ENCODE measurements around the gene PRKCZ. TPM values are rescaled to one million over a fixed set of nuclear protein-coding genes. Genes with fewer than 3 reads are reported as not detected.
A peak's percentile ranks its signal among the peaks of the same experiment; 100 is the strongest.

PRKCZ gene
- total and polyA plus RNA-seq, 2 of the 4 experiments (the other 2 are of a cell fraction) = 2.0 to 3.5 TPM

DNA sequence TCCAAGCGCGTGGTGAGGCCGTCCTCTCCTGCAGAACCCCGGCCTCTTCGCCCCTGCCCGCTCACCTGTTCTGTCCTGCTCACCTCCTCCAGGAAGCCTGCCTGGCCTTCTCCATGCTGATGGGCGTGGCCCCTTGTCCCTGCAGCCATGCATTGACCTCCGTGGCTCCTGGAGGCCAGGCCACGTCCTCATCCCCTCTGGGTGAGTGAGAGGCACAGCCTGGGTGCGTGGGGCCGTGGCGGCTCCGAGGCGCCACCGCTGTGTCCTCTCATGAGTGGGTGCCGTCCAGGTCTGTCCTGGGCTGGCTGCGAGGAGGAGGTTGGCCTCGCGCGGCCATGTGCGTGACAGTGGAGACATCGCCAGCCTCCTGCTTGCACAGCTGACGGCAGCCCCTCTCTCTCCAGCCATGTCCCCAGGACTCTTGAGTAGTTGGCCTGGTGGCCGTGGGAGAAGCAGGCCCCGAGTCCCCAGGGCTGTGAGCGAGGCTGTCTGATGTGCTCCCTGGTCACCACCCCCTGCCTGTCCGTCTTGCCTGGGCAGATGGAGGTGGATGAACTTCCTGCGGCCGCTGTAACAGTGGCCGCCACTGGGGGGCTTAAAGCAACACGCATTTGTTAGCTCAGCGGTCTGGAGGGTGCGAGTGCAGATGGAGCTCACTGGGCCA is 58.1 kb downstream of the PRKCZ start:
- Histone ChIP-seq H3K56ac (ENCODE audit: extremely low read depth, insufficient read depth, low read length) (no peak overlapping the region), H3K27ac (ENCODE audit: insufficient read depth, low read length) (no peak overlapping the region), H2BK5ac (ENCODE audit: low read depth, low read length, poor library complexity, severe bottlenecking) (no peak overlapping the region), H3K18ac (ENCODE audit: low read depth, low read length) (no peak overlapping the region), H4K91ac (ENCODE audit: insufficient read depth, low read depth, low read length) (no peak overlapping the region), H4K8ac (ENCODE audit: low read depth in 2 of 2, low read length in 2 of 2) (no peak overlapping the region), H2BK15ac (ENCODE audit: low read depth, low read length) (no peak overlapping the region), H3K79me1 (ENCODE audit: low read depth in 1 of 2, low read length in 2 of 2) (no peaks in the 10 kb centered on the region), H2BK20ac (ENCODE audit: low read depth, low read length) (no peak overlapping the region), H3K4me2 (ENCODE audit: low read depth, low read length) (no peak overlapping the region), H3K14ac (replicated peaks; ENCODE audit: low read depth, low read length) (no peak overlapping the region), H3K4ac (ENCODE audit: low read depth, low read length) (no peak overlapping the region), H2AK5ac (ENCODE audit: low read depth, low read length) (no peak overlapping the region), H3K23ac (ENCODE audit: low read depth, low read length) (no peak overlapping the region), H4K20me1 (ENCODE audit: insufficient read depth, low read length) (peaks cover 3% of the 10 kb centered on the region; the same call in 1 of the 2 replicates), H3K27me3 (ENCODE audit: control insufficient read depth, insufficient read depth, low read length) (peaks cover 17% of the 10 kb centered on the region; the same call in 1 of the 2 replicates), H3K4me1 (ENCODE audit: control insufficient read depth, insufficient read depth, low read length) (no peaks in the 10 kb centered on the region; the same call in 1 of the 2 replicates), H4K5ac (ENCODE audit: low read depth, low read length) (no peak overlapping the region), H2AFZ (replicated peaks; ENCODE audit: low read length, poor library complexity) (peak overlapping the region; percentile 87), H3K9me3 (ENCODE audit: control insufficient read depth, insufficient read depth, low read length) (no peaks in the 10 kb centered on the region), H3K9me1 (ENCODE audit: insufficient read depth, low read length) (no peaks in the 10 kb centered on the region), H3K9ac (ENCODE audit: low read depth, low read length) (no peak overlapping the region), H2BK120ac (ENCODE audit: low read depth, low read length) (no peak overlapping the region), H3K36me3 (ENCODE audit: control insufficient read depth, insufficient read depth, low read length) (no peaks in the 10 kb centered on the region), H3K4me3 (ENCODE audit: insufficient read depth, low read depth, low read length) (no peak overlapping the region), H2AK9ac (replicated peaks; ENCODE audit: low read depth, low read length, poor library complexity) (no peak overlapping the region)
- no TSS peak for BruUV-seq (replicated peaks)
- dilution Hi-C loops (cut with HindIII; ENCODE audit: low sequenced_read_pairs, unreplicated experiment) (no loop called here), in situ Hi-C loops (cut with MboI; ENCODE audit: low sequenced_read_pairs) (no loop called here), intact Hi-C loops (cut with micrococcal nuclease) (loop anchor here (1.0 kb wide), 1 partner anchor 66 kb away; no protein-coding TSS in a partner anchor)
- DNase-seq (peak; percentile 49), ATAC-seq (ENCODE audit: low read depth) (peak; percentile 92)
- ChIA-PET POLR2A (ENCODE audit: unreplicated experiment) (no interaction called here), CTCF (interaction anchor here (0.5 to 0.6 kb wide), 3 partner anchors 86 to 262 kb away, joined by 3 to 4 read pairs (median 3); partner anchors contain the start of gene FAAP20)
- TF ChIP-seq, protein P1, sequence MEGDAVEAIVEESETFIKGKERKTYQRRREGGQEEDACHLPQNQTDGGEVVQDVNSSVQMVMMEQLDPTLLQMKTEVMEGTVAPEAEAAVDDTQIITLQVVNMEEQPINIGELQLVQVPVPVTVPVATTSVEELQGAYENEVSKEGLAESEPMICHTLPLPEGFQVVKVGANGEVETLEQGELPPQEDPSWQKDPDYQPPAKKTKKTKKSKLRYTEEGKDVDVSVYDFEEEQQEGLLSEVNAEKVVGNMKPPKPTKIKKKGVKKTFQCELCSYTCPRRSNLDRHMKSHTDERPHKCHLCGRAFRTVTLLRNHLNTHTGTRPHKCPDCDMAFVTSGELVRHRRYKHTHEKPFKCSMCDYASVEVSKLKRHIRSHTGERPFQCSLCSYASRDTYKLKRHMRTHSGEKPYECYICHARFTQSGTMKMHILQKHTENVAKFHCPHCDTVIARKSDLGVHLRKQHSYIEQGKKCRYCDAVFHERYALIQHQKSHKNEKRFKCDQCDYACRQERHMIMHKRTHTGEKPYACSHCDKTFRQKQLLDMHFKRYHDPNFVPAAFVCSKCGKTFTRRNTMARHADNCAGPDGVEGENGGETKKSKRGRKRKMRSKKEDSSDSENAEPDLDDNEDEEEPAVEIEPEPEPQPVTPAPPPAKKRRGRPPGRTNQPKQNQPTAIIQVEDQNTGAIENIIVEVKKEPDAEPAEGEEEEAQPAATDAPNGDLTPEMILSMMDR (conservative IDR thresholded peaks at IDR 0.05; ENCODE audit: low read depth, low read length) = peak; percentile 64
- peak; percentile 70 for TF ChIP-seq RAD21 (IDR thresholded peaks at IDR 0.05; ENCODE audit: low read length)
- no peak for TF ChIP-seq CHD1 (IDR thresholded peaks at IDR 0.05; ENCODE audit: low read depth, low read length)
- peak; percentile 52 for TF ChIP-seq SMC3 (IDR thresholded peaks at IDR 0.05; ENCODE audit: low read depth, low read length)
- 67% methylated on average over 19 of the region's 33 CpGs; no CpG with 5 or more reads in 1 of the 2 experiments for WGBS, 2 experiments (ENCODE audit: extremely low coverage in 2 of 2, insufficient read length in 1 of 2)
